Activated T-helper 1 cell treated with anti-CD3 and anti-CD28 coated beads, Interleukin-2, amount 50 U/mL, for 16 hours (primary cell): Measurements from ENCODE around the gene EVL.
"Not testable (repeated sequence)": the region's sequence is repeated elsewhere in the genome, so short reads cannot be mapped to it uniquely, and the experiment has no call there.

Source experiments
- DNase-seq, 2 donors: peaks; one replicate each; pipeline ENCODE4 v3.0.0-alpha.2; 2020; ENCODE audit warnings: low read depth in 1 of 2, low spot score in 1 of 2

Gene EVL

GRCh38 chr14:100038065-100038464, 27.2 kb upstream of the EVL start:
- DNase-seq: no peak

GRCh38 chr14:100039903-100040302, 25.3 kb upstream of the EVL start:
- no peak for DNase-seq

DNA sequence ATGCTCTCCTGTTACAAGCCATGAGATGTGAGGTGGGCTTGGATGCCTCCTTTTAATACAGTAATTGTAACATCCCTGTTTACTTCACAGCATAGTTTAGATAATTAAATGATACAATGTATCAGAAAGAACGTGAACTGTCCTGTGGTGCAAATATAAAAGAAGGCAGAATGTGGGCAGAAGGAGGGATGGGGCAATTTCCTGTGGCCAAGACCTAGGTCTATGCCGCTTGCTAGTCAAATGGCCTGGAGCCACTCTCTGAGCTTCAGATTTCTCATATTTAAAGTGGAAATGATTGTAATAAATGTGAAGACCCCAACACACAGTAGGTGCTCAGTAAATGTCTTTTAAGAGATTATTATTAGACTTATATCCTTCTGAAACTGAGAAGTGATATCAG, 24.0 kb upstream of the EVL start:
- DNase-seq: no peak

- no peak for DNase-seq
Observed at GRCh38 chr14:100042286-100042685, 22.9 kb upstream of the EVL start.

DNA sequence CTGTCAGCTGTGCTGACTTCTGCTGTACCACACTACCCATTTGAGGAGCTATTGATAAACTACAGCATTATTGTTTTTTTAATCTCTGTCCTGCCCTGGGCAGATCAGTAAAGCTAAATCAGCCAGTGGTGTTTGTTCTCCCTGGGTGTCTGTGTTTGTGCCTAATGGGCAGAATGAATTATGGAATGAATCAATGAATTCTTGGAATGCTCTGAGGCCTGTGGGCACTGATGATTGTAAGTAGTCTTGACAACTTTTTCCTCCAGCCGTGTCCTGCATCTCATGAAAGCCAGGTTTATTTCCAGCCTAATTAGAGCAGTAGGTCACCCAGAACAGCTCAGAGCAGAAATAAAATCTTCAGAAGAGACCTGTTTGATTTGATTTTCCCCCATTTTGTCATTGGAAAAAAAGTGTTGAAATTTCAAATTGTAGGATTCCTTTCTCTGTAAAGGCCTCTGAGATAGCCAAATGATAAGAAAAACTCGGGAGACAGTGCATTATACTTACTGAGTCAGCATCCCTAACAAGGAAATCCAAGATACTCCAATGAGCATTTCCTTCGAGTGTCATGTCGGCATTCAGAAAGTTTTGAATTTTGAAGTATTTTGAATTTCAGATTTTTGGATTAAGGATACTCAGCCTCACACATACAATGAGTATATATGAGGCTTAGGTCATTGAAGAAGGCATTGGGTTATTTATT, 19.4 kb upstream of the EVL start:
- DNase-seq: no peak

GRCh38 chr14:100047600-100047999, 17.6 kb upstream of the EVL start:
- DNase-seq: no peak

GRCh38 chr14:100048786-100049185, 16.4 kb upstream of the EVL start:
- DNase-seq: no peak

GRCh38 chr14:100049220-100049619, 16.0 kb upstream of the EVL start:
- no peak for DNase-seq

GRCh38 chr14:100051103-100051502, 14.1 kb upstream of the EVL start:
- DNase-seq: no peak

GRCh38 chr14:100051543-100051942, 13.7 kb upstream of the EVL start:
- DNase-seq: no peak

- DNase-seq: no peak
Observed at GRCh38 chr14:100052819-100053218, 12.4 kb upstream of the EVL start.

DNA sequence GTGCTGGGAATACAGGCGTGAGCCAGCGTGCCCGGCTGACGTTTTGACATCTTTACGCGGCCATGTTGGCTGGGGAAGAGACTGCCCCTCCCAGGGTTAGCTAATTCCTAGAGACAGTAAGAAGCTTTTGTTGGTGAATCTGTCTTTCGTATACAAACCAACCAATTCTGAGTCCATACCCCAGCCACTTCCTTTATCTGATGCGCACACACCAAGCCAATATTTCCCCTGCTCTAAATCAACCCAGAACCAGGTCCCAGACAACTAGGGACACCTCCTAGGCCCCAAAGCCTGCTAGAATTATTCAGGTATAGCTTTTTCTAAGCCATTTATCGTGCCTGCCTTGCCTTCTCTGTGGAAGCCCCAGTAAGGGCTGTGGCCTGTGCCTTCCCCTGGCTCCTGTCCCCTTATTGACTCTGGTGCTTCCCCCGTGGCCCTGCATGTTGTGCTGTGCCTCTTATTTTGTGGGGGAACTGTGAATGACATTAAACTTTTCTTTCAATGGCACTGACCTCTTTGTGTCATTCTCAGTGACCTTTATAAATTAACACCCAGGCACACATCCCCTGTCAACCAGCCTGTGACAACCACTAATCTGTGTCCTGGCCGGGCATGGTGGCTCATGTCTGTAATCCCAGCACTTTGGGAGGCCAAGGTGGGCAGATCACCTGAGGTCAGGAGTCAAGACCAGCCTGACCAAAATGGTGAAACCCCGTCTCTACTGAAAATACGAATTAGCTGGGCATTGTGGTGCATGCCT, 10.7 kb upstream of the EVL start:
- no peak for DNase-seq

DNA sequence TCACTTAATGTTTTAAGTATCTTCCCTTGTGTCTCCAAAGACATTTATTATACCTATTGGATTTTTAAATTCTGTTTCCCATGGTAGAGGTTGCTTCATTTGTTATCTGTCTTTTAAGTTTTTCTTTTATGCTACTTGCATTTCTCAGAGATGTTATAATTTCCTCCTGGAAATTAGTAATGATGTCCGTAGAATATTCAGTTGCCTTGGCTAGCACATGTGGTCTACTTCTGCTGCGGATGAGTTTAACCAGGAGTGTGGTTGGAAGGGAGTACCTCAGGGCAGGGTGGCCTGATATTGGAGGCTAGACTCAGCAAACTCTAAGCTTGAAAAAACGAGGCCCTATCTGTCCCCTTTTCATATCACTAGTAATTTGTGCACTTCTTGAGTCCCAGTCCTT, 8.8 kb upstream of the EVL start:
- no peak for DNase-seq

DNA sequence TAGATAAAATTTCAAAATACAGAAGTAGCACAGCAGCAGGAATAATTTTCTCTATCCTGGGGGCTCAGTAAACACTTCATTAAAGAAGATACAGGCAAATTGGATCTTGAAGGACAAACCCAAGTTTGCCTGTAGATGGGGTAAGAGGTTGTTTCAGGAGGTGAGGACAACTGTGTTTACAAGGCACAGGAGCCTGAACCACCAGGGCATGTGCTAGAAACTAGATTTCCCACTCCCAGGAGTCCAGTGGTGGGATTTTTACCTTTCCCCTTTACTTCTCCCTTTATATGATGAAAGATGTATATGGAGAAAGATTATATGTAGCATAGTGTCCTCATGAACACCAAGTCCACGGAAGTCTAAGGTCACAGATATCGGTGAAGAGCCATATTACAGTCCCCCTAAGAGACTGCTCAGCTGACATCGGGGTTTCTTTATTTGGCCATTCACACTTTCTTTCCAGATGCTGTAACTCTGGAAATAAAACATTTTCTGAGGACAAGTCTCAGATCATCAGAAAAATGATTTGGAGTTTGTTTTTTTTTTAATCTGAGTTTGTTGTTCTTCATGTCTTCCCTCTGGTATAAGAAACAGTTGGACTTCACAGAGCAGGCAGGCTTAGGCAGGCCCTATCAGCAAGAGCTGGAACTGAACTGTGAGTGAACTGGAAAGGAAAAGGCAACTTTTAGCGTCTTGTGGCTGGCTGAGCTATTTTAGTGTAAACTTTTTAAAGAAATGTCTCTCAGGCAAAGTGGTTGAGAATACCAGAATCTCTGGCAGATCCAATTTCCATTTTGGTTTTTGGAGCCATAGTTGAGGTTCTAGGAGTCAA, 8.0 kb upstream of the EVL start:
- DNase-seq: no peak

GRCh38 chr14:100058777-100059437, 6.3 kb upstream of the EVL start:
- no peak for DNase-seq

- DNase-seq: no peak
Observed at GRCh38 chr14:100059438-100059781, 5.8 kb upstream of the EVL start.

DNA sequence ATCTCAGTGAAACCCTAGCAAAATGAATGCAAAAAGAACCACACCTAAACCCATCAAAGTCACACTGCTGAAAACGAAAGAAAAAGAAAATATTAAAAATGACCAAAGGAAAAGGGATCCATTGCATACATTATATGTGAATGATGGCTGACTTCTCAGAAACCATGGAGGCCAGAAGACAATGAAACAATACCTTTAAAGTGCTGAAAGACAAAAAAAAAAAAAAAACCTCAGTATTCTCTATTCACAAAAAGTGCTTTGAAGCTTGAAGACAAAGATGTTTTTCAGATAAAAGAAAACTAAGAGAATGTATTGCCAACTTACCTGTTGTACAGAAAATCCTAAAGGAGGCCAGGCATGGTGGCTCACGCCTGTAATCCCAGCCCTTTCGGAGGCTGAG, 4.5 kb upstream of the EVL start:
- no peak for DNase-seq

DNA sequence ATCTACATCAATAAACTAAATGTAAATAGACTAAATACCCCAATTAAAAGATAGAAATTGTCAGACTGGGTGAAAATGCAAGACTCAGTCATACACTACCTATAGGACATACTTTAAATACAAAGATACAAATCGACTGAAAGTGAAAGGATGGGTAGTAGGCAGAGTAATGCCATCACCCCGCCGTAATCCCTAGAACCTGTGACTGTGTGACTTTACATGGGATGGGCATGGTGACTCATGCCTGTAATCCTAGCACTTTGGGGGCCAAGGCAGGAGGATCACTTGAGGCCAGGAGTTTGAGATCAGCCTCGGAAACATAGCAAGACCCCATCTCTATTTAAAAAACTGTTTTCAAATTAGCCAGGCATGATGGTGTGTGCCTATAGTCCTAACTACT, 2.6 kb upstream of the EVL start:
- no peak for DNase-seq

- no peak for DNase-seq
Observed at GRCh38 chr14:100063314-100063941, 1.8 kb upstream of the EVL start.

- not testable (repeated sequence) for DNase-seq
Observed at GRCh38 chr14:100064335-100065092, 708 bp upstream of the EVL start.
